NCI-H82 (cell line): Measurements from ENCODE around the gene THAP10.
"Not testable (repeated sequence)": the region's sequence is repeated elsewhere in the genome, so short reads cannot be mapped to it uniquely, and the experiment has no call there.

ENCODE experiments used
- DNase-seq: peaks from one replicate; lab custom pipeline; 2025; lab: John Stamatoyannopoulos, UW

THAP10 gene

GRCh38 chr15:70892002-70892911, at the start of gene THAP10, which contains the start of gene LRRC49:
Gene THAP10 (minus strand): TSS chr15:70892433. CDS start chr15:70892272, 161 bp downstream.
Gene LRRC49 (plus strand): TSS chr15:70892826. CDS start chr15:70892895, 69 bp downstream.
- peak; percentile 96 for DNase-seq

DNA sequence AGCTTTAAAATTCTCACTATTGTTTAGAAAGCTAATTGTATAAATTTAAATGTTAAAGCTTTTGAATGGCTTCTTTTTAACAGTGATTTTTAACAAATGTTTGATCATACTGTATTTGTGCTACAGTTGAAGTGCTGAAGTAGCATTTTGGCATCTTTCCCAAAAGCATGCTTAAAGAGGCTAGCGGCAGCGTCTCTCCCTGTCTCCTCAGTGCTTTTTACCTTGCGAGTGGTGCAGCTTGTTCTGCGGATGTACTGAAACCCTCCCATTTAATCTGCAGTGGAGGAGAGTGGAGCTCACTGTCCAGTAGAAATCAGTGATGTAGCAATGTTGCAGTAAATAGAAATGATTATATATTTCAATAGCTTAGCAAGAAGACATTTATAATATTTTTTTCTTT, 44.1 kb upstream of the THAP10 start:
- DNase-seq, result peak; percentile 57

DNA sequence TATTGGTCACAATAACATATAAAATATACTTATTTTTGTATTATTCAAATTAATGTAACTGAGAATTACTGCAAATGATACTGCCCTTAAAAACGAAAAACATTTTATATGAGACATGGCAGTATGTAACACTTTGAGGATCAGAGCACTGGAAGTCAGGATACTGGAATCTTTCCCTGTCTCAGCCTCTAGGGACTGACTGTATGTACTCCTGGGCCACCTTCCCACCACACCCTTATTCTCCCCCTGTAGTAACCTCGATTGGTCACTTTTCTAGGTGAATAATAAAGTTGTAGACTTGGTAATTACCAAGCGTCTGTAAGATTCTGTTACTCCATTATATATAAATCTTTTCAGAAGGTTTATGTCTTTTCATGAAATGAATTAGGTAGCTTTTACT, 43.4 kb upstream of the THAP10 start:
- no peak for DNase-seq

DNA sequence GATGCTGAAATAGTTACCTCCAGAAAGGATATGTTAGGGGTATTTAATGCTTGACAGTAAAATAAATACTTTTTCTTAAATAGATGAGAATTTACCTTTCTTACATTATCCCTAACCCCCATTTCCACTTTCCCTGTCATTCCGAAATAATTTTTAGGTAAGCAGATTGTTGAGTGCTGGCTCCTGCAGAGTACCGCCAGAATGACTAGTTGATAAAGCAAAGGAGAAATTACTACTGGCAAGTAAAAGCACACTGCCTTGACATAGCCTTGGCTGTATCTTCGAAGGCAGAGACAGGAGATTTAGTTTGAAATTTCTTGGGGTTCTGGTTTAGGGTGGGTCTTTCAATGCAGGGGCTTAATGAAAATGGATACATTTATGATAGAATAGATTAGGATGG, 41.2 kb upstream of the THAP10 start:
- no peak for DNase-seq

- DNase-seq, result no peak
These were observed 40.2 kb upstream of the THAP10 start for GRCh38 chr15:70932397-70932796.

- no peak for DNase-seq
These were observed 39.6 kb upstream of the THAP10 start for GRCh38 chr15:70931821-70932220.

DNA sequence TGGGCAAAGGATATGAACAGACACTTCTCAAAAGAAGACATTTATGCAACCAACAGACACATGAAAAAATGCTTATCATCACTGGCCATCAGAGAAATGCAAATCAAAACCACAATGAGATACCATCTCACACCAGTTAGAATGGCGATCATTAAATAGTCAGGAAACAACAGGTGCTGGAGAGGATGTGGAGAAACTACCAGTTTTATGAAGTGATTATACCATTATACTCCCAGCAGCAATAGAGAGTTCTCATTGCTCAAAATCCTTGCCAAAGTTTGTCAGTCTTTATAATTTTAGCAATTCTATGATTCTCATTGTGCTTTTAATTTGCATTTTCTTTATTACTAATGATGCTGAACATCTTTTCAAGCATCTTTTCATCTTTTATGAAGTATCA, 34.7 kb upstream of the THAP10 start:
- DNase-seq, result not testable (repeated sequence)

DNA sequence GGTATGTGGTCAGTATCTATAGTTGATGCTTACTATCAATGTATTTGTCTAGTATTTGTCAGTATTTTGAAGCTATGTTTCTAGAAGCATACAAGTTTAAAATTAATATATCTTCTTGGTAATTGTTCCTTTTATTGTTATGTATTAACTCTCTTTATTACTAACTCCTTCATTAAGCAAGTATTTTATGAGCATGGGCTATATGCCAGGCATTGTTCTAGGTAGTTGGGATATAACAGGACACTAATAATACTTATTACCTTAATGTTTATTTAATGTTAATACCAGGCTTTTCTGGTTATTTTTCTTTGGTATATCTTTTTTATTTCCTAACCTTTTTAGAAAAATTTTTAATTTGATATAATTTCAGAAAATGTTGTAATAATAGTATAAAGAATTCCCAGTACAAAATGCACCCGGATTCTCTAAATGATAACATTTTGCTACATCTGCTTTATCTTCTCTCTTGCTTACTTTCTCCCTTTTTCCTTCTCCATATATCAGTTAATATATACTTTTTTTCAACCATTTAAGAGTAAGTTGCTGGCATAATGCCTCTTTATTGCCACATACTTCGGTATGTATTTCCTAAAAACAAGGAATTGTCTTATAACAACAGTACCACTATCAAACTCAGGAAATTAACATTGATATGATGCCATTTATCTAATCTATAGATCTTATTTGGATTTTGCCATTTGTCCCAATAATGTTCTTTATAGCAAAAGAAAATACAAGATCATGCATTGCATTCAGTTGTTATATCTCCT, 31.3 kb upstream of the THAP10 start:
- no peak for DNase-seq

- no peak for DNase-seq
These were observed 29.9 kb upstream of the THAP10 start for GRCh38 chr15:70922119-70922518.

DNA sequence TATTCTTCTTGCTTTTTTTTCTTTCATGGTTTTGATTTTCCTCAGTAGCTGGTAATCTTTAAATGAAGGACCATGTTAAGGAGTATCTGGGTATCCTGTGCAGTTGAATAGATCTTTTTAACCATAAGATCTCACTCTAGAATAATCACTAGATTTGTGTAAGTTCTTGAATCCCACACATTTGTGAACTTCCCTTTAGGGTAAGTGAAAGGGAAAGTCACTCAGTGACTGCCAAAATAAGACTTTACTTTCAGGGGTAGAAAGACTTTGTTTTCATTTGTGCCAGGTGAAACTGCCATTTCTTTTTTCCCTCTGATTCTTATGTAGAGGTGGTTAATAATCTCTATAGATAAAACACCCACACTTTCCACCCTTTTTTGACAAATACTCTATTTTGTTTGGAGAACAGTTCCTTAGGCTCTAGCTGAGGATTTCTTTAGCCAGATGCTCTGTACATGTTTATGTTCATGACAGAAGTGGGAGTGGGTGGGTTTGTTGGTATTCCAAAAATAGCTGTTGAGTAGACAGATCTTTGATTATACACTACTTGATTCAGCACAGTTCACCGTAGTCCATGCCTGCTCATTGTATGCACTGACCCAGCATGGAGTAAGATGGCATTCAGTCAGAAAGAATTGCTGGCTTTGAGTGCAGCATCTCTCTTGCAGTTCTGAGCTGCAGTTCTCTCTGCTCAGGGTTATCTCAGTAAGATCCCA, 28.9 kb upstream of the THAP10 start:
- DNase-seq, result no peak

- no peak for DNase-seq
These were observed 25.7 kb upstream of the THAP10 start for GRCh38 chr15:70917955-70918354.

DNA sequence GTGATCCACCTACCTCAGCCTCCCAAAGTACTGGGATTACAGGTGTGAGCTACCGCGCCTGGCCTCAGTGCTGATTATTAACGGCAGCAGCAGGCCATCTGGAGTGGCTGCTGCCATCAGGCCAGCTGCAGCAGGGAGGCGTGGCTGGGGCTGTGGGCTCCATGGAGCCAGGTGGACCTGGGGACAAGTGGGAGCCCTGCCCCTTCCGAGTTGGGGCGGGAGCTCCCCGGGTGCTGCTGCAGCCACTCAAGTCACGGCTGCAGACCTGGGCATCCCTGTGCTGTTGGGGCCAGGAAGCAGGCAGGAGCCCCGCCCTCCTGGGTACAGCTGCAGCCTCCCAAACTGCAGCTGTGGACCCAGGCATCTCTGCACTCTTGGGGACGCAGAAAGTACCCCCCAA, 24.3 kb upstream of the THAP10 start:
- peak; percentile 10 for DNase-seq

DNA sequence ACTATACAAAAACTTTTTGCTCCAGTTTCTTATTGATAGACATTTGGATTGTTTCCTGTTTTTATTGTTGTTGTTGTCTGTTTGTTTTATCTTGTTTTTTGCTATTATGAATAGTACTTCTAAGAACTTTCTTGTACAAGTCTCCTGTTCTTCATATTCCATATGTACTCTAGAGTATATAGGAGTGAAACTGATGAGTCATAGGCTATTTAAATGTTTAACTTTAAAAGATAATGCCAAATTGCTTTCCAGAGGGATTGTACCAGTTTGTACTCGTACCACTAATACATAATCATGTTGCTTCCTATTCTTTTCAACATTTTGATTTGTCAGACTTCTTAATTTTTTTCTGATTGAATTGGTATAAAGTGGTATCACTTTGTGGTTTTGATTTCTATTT, 20.0 kb upstream of the THAP10 start:
- DNase-seq, result no peak

DNA sequence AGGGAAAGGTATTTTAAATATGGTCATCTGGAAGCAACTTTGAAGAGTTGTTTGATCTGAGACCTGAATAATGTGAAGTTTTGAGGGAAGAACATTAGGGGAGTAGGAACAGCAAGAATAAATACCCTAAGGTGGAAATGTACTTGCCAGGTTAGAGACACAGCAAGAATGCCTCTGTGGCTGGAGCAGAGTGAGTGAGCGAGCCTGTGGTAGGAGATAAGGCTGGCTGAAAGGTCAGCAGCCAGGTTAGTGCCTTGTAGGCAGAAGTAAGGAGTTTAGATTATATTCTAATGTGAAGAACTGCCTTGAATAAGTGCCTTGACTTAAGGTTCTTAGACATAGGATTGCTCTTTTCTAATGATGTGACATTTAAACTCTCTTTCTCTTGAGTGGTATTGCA, 18.7 kb upstream of the THAP10 start:
- DNase-seq, result no peak

GRCh38 chr15:70907784-70908471, 15.7 kb upstream of the THAP10 start:
- DNase-seq, result no peak

DNA sequence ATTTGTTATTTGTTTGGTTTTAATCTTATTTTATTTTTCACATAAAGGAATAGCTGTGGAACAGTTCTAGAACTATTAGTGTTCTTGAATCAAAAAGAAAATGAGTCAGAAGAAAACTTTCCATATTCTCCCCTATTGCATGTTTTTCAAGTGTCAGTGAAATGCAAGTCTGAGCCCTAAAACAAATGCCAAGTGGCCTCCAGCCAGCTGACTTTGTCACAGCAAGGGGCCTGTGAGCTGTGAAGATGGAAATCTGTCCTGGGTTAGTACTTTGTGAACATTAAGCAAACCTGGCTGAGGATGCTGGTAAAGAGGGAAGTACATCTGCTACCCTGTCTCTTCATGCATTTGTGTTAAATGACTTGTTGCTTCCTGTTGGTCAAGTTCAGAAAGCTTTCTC, 14.6 kb upstream of the THAP10 start:
- no peak for DNase-seq

DNA sequence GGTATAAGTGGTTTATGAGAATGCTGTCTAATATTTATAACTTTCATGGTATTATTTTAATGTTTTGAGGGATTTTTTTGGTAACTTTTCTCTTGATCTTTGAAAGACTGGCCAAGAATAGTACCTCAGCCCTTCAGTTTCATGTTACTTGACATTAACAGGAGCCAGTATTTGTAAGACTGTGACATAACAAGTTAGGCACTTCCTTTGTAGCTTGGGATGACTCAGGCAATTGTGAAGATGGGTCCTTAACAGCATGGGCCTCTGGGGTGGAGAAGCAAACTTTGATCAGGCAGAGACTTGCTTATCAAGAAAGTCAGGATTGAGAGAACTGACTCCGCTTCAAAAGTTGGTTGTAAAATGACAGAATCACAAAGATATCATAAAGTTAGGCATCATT, 9.9 kb upstream of the THAP10 start:
- no peak for DNase-seq

GRCh38 chr15:70892912-70893560, 803 bp upstream of the THAP10 start:
- peak; percentile 58 for DNase-seq

GRCh38 chr15:70882361-70882760, 9.9 kb downstream of the THAP10 start:
- no peak for DNase-seq

- no peak for DNase-seq
These were observed 11.5 kb downstream of the THAP10 start for GRCh38 chr15:70880781-70881180.

DNA sequence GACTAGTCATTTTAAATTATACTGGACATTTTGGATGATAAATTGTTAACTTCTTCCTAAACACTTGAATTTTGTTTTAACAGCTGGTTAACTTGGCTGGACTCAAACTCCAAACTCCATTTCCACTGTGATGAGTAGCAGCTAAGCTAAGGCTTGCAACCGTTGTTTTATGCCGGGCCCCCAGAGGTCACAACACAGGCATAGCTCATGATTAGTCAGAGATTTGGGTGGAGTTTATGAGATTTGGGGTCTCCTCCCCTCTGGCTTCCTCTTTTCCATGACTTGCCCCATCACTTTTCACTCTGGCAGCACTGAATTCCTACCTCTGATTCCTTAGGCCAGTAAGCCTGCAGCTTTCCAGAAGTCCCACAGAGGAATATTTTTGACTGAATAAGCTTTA, 12.8 kb downstream of the THAP10 start:
- no peak for DNase-seq
